Choroid plexus epithelial cell (primary cell): ENCODE results near the gene SPECC1.
"Not testable (repeated sequence)": the region's sequence is repeated elsewhere in the genome, so short reads cannot be mapped to it uniquely, and the experiment has no call there.

Experiments used
- DNase-seq: peaks from one replicate; pipeline ENCODE4 v3.0.0-alpha.2; 2010; ENCODE audit warnings: low read depth
- H3K4me3 ChIP-seq: 2 replicates; pipeline ENCODE4 v1.5.1; 2011; ENCODE audit warnings: low read depth, mild to moderate bottlenecking, control low read depth, low read length, moderate library complexity
- CTCF ChIP-seq: conservative IDR thresholded peaks from 2 replicates; pipeline ENCODE4 v1.5.1; 2011; ENCODE audit warnings: low read depth, mild to moderate bottlenecking, control low read depth, inconsistent platforms, low read length, moderate library complexity

The SPECC1 gene

GRCh38 chr17:20224379-20224778, 215.2 kb downstream of the SPECC1 start:
- DNase-seq, result no peak
- TF ChIP-seq CTCF, result no peak

GRCh38 chr17:20225162-20226115, 216.3 kb downstream of the SPECC1 start:
- H3K4me3 ChIP-seq, result no peak overlapping the region
- DNase-seq, result peak; percentile 20
- peak; percentile 38 for TF ChIP-seq CTCF

More at GRCh38 chr17:20224379-20224778, 215.2 kb downstream of the SPECC1 start:
- H3K4me3 ChIP-seq, result no peak overlapping the region

- no peak overlapping the region for H3K4me3 ChIP-seq
- peak; percentile 93 for TF ChIP-seq CTCF
- DNase-seq, result peak; percentile 87
These were observed 217.8 kb downstream of the SPECC1 start for GRCh38 chr17:20226814-20227482.

GRCh38 chr17:20227720-20228370, 218.7 kb downstream of the SPECC1 start:
- H3K4me3 ChIP-seq, result not testable (repeated sequence)
- DNase-seq, result peak; percentile 51

GRCh38 chr17:20228410-20228809, 219.3 kb downstream of the SPECC1 start:
- TF ChIP-seq CTCF, result no peak
- H3K4me3 ChIP-seq, result no peak overlapping the region
- DNase-seq, result no peak

GRCh38 chr17:20228860-20229259, 219.7 kb downstream of the SPECC1 start:
- TF ChIP-seq CTCF, result no peak
- no peak overlapping the region for H3K4me3 ChIP-seq
- DNase-seq, result no peak

- no peak overlapping the region for H3K4me3 ChIP-seq
- no peak for DNase-seq
- TF ChIP-seq CTCF, result no peak
These were observed 221.8 kb downstream of the SPECC1 start for GRCh38 chr17:20230924-20231323.
